Prostate gland (tissue), 2 donors: ENCODE results near the gene PPP5C. TPM values are rescaled to one million over a fixed set of nuclear protein-coding genes. Genes with fewer than 3 reads are reported as not detected.

Experiments
- DNase-seq: peaks from one replicate; pipeline ENCODE4 v3.0.0-alpha.2; 2019; ENCODE audit warnings: low spot score
- H3K27ac ChIP-seq, 2 donors: fragments of 200-600 bp; sonication (generic); 2 replicates each; pipeline ENCODE4 v1.5.1; 2017 to 2019
- H3K27me3 ChIP-seq: fragments of 200-600 bp; sonication (generic); replicated peaks from 2 replicates; pipeline ENCODE4 v1.5.1; 2019; ENCODE audit not compliant: insufficient read depth
- H3K36me3 ChIP-seq, 2 donors: fragments of 200-600 bp; sonication (generic); 1 replicate in 1 of 2; 2 replicates in 1 of 2; pipeline versions ENCODE4 v1.5.1 to v1.8.1; 2017 to 2019
- H3K4me1 ChIP-seq: fragments of 200-600 bp; sonication (generic); replicated peaks from 2 replicates; pipeline ENCODE4 v1.5.1; 2019
- H3K4me3 ChIP-seq, 2 donors: fragments of 200-600 bp; sonication (generic); 2 replicates each; pipeline ENCODE4 v1.5.1; 2017 to 2019
- H3K9me3 ChIP-seq: fragments of 200-600 bp; sonication (generic); 2 replicates; pipeline ENCODE4 v1.5.1; 2017
- POLR2A ChIP-seq: fragments of 450-650 bp; IDR thresholded peaks from one replicate; pipeline ENCODE4 v1.6.1; 2016; ENCODE audit warnings: antibody characterized with exemption, mild to moderate bottlenecking
- POLR2AphosphoS5 ChIP-seq: sonication (generic); formaldehyde crosslinking; IDR thresholded peaks from one replicate; pipeline ENCODE4 v1.6.1; 2017; ENCODE audit warnings: antibody characterized with exemption
- WGBS: methylation state at CpG from one replicate; pipeline ENCODE4 v1.1.5; 2018; 5-methylcytosine and 5-hydroxymethylcytosine counted together
- intact Hi-C: fragments of 100-400 bp; cut with DNase I; formaldehyde crosslinking; loops from one replicate; pipeline ENCODE4 v1.14.2; 2022
- total RNA-seq, 2 donors: library from RNA; depleted of rRNA; stranded (reverse); fragments of >200 nt; gene quantifications; one replicate each; pipeline ENCODE4 v1.1.0, GENCODE V29; 2016
- TF ChIP-seq, protein P1 (sequence below), 4 experiments: fragments of 200-600 bp in 2 of 4; fragments of 450-650 bp in 2 of 4; sonication (generic) in 2 of 4; IDR thresholded peaks; 1 replicate in 3 of 4; 2 replicates in 1 of 4; pipeline ENCODE4 v1.5.1; 2016 to 2019; ENCODE audit warnings: antibody characterized with exemption in 4 of 4, mild to moderate bottlenecking in 2 of 4, moderate library complexity in 2 of 4

The PPP5C gene
- total RNA-seq, 2 donors from 2014 or later, result 81.4 to 84.3 TPM

DNA sequence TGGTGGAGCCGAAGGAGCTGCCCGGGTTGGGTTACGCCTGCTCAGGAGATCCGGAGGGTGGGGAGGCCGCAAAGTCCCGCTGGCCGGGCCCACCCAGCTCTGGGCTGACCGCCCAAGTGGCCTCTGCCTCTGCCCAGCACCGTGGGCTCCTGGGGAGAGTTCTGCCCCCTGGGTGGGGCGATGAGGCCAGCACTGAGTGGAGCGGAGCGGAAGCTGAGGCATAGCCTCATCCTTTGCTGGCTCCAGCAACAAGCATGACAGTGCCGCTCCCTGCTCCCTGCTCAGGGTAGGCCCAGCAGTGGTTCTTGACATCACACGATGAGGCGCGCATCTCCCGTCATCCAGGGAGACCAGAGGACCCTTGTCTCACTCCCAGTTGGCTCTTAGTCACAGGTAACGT is 44.0 kb downstream of the PPP5C start:
- 85% methylated on average over 18 of the region's 18 CpGs for WGBS
- Histone ChIP-seq H3K9me3 (no peaks in the 10 kb centered on the region), H3K4me3 (no peak overlapping the region), H3K4me1 (no peaks in the 10 kb centered on the region), H3K27me3 (no peaks in the 10 kb centered on the region), H3K36me3 (peaks cover 3 to 16% of the 10 kb centered on the region in 2 donors), H3K27ac (no peak overlapping the region)
- DNase-seq, result no peak
- intact Hi-C loops, result no loop called here
- TF ChIP-seq POLR2AphosphoS5 (no peak), POLR2A (no peak)
- TF ChIP-seq, protein P1, sequence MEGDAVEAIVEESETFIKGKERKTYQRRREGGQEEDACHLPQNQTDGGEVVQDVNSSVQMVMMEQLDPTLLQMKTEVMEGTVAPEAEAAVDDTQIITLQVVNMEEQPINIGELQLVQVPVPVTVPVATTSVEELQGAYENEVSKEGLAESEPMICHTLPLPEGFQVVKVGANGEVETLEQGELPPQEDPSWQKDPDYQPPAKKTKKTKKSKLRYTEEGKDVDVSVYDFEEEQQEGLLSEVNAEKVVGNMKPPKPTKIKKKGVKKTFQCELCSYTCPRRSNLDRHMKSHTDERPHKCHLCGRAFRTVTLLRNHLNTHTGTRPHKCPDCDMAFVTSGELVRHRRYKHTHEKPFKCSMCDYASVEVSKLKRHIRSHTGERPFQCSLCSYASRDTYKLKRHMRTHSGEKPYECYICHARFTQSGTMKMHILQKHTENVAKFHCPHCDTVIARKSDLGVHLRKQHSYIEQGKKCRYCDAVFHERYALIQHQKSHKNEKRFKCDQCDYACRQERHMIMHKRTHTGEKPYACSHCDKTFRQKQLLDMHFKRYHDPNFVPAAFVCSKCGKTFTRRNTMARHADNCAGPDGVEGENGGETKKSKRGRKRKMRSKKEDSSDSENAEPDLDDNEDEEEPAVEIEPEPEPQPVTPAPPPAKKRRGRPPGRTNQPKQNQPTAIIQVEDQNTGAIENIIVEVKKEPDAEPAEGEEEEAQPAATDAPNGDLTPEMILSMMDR (IDR thresholded peaks at IDR 0.05), result no peak

DNA sequence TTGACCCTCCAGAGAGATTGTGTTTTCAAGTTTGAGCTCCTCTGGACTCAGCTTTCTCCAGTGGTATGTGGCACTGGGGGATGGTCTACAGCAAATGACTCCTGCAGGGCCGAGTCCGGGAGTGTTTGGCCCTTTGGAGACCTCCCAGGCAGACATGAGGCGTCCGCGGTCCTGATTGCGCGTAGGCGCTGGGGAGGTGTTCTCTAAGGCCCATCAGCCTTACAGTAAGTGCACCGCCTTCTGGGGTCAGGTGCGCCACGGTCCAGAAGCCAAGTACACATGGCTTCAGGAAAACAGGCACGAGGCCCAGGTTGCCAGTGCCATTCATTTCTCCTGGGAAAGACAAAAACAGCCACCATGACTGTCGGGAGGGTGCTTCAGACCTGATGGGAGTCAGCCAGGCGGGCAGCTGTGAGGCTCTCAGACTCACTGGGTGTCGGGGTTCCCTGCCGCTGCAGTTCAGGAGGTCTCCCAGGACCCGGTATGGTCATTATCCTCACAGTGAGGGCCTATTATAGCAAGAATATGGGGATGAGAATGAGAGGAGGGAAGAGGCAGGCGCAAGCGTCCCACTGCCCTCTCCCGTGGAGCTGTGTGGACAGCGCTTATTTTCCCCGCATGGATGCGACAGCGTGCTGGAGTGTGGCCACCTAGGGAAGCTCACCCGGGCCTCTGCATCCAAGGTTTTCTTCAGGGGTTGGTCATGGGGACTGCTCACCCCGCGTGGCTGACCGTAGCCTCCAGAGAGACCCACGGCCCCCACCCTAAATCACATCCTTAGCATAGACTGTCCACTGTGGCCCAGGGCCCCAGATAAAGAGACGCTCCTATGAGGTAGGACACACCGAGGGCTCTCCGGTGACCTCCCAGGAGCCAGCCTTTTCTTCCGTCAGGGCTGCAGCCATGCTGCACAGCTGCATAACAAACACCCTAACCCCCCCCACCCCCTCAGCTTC is 44.7 kb downstream of the PPP5C start:
- Histone ChIP-seq H3K27ac (no peak overlapping the region), H3K9me3 (no peaks in the 10 kb centered on the region), H3K4me1 (no peaks in the 10 kb centered on the region), H3K36me3 (peaks cover 3 to 13% of the 10 kb centered on the region in 2 donors), H3K4me3 (no peak overlapping the region), H3K27me3 (no peaks in the 10 kb centered on the region)
- WGBS, result 83% methylated on average over 33 of the region's 33 CpGs
- TF ChIP-seq, protein P1 (IDR thresholded peaks at IDR 0.05), result no peak
- TF ChIP-seq POLR2AphosphoS5, result no peak
- TF ChIP-seq POLR2A, result no peak
- intact Hi-C loops, result no loop called here
- no peak for DNase-seq

DNA sequence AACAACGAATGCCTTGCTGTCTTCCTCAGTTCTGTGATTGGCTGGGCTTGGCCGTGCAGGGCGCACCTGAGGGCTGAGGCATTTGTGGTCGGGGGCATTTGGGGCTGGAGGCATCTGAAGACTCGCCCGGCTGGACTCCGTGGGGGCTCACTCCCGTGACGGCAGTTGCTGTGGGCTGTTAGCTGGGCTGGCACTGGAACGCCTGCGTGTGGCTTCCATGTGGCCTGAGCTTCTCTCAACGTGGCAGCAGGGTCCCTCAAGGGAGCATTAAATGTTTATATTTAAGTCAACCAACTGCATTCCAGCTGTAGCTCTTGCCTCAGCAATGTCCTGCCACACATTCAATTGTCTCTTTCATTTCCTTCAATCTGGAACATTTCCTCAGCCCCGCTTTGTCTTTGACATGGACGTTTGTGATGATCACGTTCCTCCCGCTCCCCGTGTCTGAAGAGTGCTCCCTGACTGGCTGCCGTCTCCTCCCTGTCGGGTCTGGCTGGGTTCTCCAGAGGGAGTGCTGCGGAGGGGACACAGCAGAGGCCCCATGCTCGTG is 45.4 kb downstream of the PPP5C start:
- Histone ChIP-seq H3K27ac (no peak overlapping the region), H3K4me1 (no peaks in the 10 kb centered on the region), H3K4me3 (no peak overlapping the region), H3K36me3 (peaks cover 3 to 5% of the 10 kb centered on the region in 2 donors), H3K9me3 (no peaks in the 10 kb centered on the region), H3K27me3 (no peaks in the 10 kb centered on the region)
- WGBS, result 24% methylated on average over 21 of the region's 21 CpGs
- intact Hi-C loops, result no loop called here
- no peak for DNase-seq
- TF ChIP-seq POLR2A (no peak), POLR2AphosphoS5 (no peak)
- TF ChIP-seq, protein P1 (IDR thresholded peaks at IDR 0.05), result no peak

DNA sequence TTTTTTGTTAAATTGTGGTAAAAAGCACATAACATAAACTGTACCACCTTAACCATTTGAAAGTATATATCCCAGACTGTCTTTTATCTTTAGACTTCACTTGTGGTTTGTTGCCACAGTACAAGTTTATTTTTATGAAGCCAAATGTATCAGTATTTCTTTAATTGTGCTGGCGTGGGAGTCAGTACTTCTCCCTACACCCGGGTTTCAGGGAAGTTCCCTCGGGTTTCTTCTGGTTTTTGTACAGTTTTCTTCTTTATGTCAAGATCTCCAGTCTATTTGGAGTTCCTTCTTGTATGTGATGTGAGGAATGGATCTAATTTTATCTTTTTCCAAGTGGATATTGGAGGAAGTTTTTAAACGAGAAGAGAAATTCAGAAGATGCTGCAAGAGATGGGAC is 46.0 kb downstream of the PPP5C start:
- TF ChIP-seq POLR2AphosphoS5 (no peak), POLR2A (no peak)
- no peak overlapping the region for H3K27ac ChIP-seq
- H3K27me3 ChIP-seq, result no peaks in the 10 kb centered on the region
- no peak overlapping the region for H3K4me3 ChIP-seq
- no peak for DNase-seq
- no peaks in the 10 kb centered on the region for H3K4me1 ChIP-seq
- no peaks in the 10 kb centered on the region for H3K9me3 ChIP-seq
- 31% methylated on average over 4 of the region's 4 CpGs for WGBS
- peaks cover 0 to 3% of the 10 kb centered on the region in 2 donors for H3K36me3 ChIP-seq
- intact Hi-C loops, result no loop called here

DNA sequence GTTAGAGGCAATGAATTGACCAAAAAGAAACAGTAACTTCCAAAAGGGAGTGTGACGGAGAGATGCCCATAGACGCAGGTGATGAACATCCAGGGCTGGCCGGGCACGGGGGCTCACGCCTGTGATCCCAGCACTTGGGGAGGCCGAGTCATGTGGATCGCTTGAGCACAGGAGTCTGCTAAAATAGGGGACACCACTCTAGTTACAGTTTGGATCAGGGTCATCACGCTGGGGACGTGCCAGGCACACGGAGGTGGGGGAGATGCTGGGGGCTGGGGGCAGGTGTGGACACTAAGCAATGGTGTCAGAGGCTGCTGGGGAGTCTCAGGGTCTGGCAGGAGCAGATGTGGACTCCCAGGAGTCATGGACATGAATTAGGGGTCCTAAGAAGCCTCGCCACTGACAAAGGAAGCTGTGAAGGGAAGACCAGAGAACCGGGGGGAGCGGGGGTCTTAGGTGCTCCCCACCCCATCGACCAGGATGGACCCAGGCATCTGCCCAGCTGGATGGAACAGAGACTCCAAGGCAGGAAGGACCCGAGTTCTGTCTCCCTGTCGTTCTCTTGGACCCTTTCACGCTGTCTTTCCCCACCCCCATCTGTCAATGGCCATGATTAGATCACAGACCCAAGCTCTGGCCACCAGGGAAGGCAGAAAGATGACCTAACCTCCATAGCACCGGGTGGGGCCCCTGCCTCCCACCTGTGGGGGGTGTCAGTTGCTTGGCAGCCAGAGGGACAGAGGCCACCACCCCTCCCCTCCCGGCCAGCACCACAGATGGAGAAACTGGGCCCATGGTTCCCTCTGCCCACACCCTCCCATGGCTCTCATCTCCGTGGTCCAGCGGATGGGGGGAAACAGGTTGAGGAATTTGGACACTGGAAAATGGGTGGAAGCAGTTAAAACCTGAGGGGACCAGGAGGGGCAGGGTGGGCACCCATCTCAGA is 46.8 kb downstream of the PPP5C start:
- no peak for DNase-seq
- H3K36me3 ChIP-seq, result peaks cover 0 to 3% of the 10 kb centered on the region in 2 donors
- H3K4me3 ChIP-seq, result no peak overlapping the region
- no peaks in the 10 kb centered on the region for H3K4me1 ChIP-seq
- intact Hi-C loops, result no loop called here
- WGBS, result 80% methylated on average over 21 of the region's 21 CpGs
- no peak overlapping the region for H3K27ac ChIP-seq
- H3K27me3 ChIP-seq, result no peaks in the 10 kb centered on the region
- no peak for TF ChIP-seq POLR2A
- no peak for TF ChIP-seq POLR2AphosphoS5
- TF ChIP-seq, protein P1 (IDR thresholded peaks at IDR 0.05), result no peak
- H3K9me3 ChIP-seq, result no peaks in the 10 kb centered on the region
